Tibial nerve (tissue), 3 donors: Measurements from ENCODE around the gene SLC40A1.

Source experiments
- CTCF ChIP-seq, 5 experiments: fragments of 200-600 bp in 3 of 5; fragments of 450-650 bp in 2 of 5; sonication (generic) in 3 of 5; IDR thresholded peaks; one replicate each; pipeline ENCODE4 v1.5.1; 2016 to 2019; ENCODE audit warnings: antibody characterized with exemption in 5 of 5, mild to moderate bottlenecking in 3 of 5, moderate library complexity in 2 of 5
- POLR2A ChIP-seq, 2 donors: fragments of 450-650 bp; IDR thresholded peaks; one replicate each; pipeline ENCODE4 v1.6.1; 2017; ENCODE audit warnings: antibody characterized with exemption in 2 of 2, mild to moderate bottlenecking in 2 of 2, moderate library complexity in 2 of 2

GRCh38 chr2:189517847-189518535 lies 62.6 kb downstream of the SLC40A1 start:
- TF ChIP-seq CTCF (IDR thresholded peaks at IDR 0.05) = no peak
- no peak for TF ChIP-seq POLR2A (IDR thresholded peaks at IDR 0.05)
